NCI-H774 (cell line): ENCODE results near the gene LRWD1.
"Not testable (repeated sequence)": the region's sequence is repeated elsewhere in the genome, so short reads cannot be mapped to it uniquely, and the experiment has no call there.

Experiments used
- DNase-seq: peaks from one replicate; lab custom pipeline; 2025; lab: John Stamatoyannopoulos, UW

LRWD1 gene

DNA sequence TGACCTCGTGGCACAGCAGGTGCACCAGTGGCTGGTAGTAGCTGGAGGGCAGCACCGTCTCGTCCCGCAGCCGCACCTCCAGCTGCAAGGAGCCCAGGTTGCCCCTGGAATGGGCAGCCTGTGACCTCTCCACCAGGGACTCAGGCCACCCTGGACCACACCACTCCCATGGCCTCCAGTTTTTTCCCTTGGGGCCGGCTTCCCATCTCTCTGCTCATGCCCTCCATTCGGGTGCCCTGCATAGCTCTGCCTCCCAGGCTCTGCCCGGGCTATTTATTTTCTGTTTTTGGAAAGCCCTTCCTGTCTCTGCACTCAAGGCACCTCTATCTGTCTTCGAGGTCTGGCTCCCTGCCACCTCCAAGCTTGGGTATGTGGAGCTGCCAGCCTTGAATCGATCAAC, 32.1 kb downstream of the LRWD1 start:
- not testable (repeated sequence) for DNase-seq

GRCh38 chr7:102497308-102497707, 32.5 kb downstream of the LRWD1 start:
- DNase-seq: not testable (repeated sequence)

- not testable (repeated sequence) for DNase-seq
Measured at GRCh38 chr7:102498321-102498720, 33.5 kb downstream of the LRWD1 start.

DNA sequence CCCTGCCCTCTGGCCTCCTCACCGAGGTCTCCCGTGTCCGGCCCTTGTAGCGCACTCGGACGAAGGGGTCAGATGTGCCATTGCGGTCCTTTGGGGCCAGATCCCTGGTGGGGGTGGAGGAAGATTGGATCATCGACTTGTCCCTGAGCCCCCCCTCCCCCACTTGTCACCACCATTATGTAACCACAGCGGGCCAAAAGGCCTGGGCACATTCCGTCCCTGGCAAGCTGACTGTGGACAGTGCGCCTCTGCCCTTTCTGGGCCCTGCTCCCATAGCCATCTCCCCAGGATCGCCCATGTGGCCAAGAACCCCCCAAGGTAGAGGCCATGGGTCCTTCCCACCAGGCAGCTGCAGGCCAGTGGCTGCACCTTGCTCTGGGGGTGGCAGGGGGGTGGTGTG, 38.4 kb downstream of the LRWD1 start:
- not testable (repeated sequence) for DNase-seq

- not testable (repeated sequence) for DNase-seq
Measured at GRCh38 chr7:102505298-102506185, 40.8 kb downstream of the LRWD1 start.

DNA sequence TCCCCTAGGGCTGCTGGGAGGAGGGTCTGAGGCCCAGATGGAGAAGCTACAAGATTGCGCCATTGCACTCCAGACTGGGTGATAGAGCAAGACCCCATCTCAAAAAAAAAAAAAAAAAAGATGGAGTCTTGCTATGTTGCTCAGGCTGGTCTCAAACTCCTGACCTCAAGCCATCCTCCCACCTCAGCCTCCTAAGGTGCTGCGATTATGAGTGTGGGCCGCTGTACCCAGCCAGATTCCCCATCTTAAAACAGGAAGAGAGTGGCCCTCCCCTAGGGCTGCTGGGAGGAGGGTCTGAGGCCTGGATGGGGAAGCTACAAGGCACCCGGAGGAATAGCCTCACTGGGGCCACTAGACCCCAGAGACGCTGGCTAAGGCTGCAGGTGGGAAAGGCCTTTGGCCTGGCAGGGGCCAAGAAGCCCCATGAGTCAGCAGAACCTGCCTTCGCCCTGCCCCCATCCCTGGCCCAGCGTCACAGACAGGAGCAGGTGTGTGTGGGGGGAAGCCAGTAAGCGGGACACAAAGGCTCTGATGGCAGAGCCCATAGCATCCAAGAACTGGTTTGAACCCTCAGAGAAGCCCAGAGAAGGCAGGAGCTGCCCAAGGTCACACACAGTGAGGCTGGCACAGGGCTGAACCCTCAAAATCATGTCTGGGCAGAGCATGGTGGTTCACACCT, 42.8 kb downstream of the LRWD1 start:
- not testable (repeated sequence) for DNase-seq

- DNase-seq: not testable (repeated sequence)
Measured at GRCh38 chr7:102510575-102510974, 45.8 kb downstream of the LRWD1 start.

GRCh38 chr7:102511860-102512522, 47.2 kb downstream of the LRWD1 start:
- not testable (repeated sequence) for DNase-seq

DNA sequence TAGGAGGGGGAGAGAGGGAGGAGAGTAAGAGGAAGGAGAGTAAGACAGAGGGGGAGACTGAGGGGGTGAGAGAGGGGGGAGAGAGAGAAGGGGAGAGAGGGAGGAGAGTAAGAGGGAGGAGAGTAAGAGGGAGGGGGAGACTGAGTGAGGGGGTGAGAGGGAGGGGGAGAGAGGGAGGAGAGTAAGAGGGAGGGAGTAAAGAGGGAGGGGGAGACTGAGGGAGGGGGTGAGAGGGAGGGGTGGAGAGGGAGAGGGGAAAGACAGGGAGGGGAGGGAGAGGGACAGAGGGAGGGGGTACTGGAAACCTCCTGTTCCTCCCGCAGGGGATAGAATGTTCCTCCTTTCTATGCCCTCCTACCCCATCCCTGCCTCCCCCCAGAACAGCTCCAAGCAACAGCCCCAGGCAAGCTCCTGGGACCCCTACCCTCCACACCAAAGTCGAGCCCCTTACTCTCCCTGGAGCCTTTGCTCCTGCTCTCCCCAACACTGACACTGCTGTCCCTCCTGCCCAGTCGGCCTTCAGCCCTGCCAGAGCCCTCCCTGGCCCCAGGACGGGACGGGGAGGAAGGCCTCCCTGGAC, 47.9 kb downstream of the LRWD1 start:
- not testable (repeated sequence) for DNase-seq

- not testable (repeated sequence) for DNase-seq
Measured at GRCh38 chr7:102514881-102515721, 50.3 kb downstream of the LRWD1 start.

DNA sequence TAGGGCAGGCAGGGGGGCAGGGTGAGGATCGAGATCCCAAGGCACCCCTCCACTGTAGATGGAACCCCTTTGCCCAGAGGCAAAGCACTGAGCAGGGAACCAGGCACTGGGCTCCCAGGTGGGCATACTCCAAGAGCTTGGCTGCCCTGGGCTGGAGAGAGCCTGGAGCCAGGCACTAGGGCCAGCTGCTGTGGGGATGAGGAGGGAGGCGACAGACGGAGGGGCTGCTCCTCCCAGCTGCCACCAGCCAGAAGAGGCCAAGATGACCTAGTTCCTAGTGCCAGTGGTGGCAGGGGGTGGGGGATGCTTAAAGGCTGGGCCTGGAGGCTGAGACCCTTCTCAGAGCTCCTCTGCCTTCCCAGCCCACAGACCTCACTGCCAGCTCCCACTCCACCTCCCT, 51.1 kb downstream of the LRWD1 start:
- DNase-seq: not testable (repeated sequence)

DNA sequence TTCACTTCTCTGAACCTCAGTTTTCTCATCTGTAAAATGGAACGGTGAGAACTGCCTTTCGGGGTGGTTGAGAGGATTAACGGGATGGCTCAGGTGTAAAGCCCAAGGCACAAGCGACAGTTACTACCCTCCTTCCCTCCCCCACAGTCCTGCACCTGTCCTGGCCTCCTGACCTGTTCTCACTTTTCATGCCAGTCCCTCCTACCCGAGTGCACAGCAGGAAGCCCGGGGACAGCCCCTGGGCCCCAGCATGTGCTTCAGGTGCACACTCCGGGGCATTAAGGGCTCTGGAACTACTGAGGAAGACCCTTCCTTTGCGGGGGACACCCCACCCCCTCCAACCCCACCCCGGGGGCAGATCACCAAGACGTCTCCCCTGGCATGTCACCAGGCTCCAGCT, 52.2 kb downstream of the LRWD1 start:
- not testable (repeated sequence) for DNase-seq

- DNase-seq: not testable (repeated sequence)
Measured at GRCh38 chr7:102517550-102518147, 52.9 kb downstream of the LRWD1 start, which contains the start of gene RASA4B. Gene RASA4B (minus strand): TSS chr7:102517777. CDS start chr7:102517710, 67 bp downstream.

- DNase-seq: not testable (repeated sequence)
Measured at GRCh38 chr7:102520797-102521196, 56.0 kb downstream of the LRWD1 start.
